Activated CD4-positive, CD25-positive, alpha-beta regulatory T cell (primary cell): ENCODE measurements around the gene PLA2G5.
"Not testable (repeated sequence)": the region's sequence is repeated elsewhere in the genome, so short reads cannot be mapped to it uniquely, and the experiment has no call there.

ENCODE experiments used
- DNase-seq, 4 experiments: peaks; one replicate each; lab custom pipeline; 2025; lab: John Stamatoyannopoulos, UW

PLA2G5 gene

GRCh38 chr1:20069874-20070273 is at the start of gene PLA2G5:
TSS of gene PLA2G5 (plus strand) at chr1:20070194. CDS start at chr1:20084831, 14,637 bp downstream.
- no peak for DNase-seq

- no peak for DNase-seq
Observed at GRCh38 chr1:20028125-20028524, 41.9 kb upstream of the PLA2G5 start.

GRCh38 chr1:20028726-20029125 is 41.3 kb upstream of the PLA2G5 start:
- DNase-seq: no peak

GRCh38 chr1:20029178-20029912 is 40.6 kb upstream of the PLA2G5 start:
- DNase-seq: no peak

- not testable (repeated sequence) for DNase-seq
Observed at GRCh38 chr1:20030436-20031151, 39.4 kb upstream of the PLA2G5 start.

GRCh38 chr1:20031161-20031560 is 38.8 kb upstream of the PLA2G5 start:
- no peak for DNase-seq

GRCh38 chr1:20031836-20032235 is 38.2 kb upstream of the PLA2G5 start:
- no peak for DNase-seq

GRCh38 chr1:20032425-20032824 is 37.6 kb upstream of the PLA2G5 start:
- DNase-seq: no peak

GRCh38 chr1:20033420-20033819 is 36.6 kb upstream of the PLA2G5 start:
- DNase-seq: no peak

GRCh38 chr1:20035114-20035513 is 34.9 kb upstream of the PLA2G5 start:
- no peak for DNase-seq

- no peak for DNase-seq
Observed at GRCh38 chr1:20037877-20038276, 32.1 kb upstream of the PLA2G5 start.

- DNase-seq: no peak
Observed at GRCh38 chr1:20047096-20047495, 22.9 kb upstream of the PLA2G5 start.

GRCh38 chr1:20048563-20048962 is 21.4 kb upstream of the PLA2G5 start:
- DNase-seq: no peak

GRCh38 chr1:20049056-20049798 is 20.8 kb upstream of the PLA2G5 start:
- DNase-seq: not testable (repeated sequence)

GRCh38 chr1:20051218-20051829 is 18.7 kb upstream of the PLA2G5 start:
- DNase-seq: no peak

GRCh38 chr1:20052386-20052785 is 17.6 kb upstream of the PLA2G5 start:
- no peak for DNase-seq

- DNase-seq: no peak
Observed at GRCh38 chr1:20057886-20058420, 12.0 kb upstream of the PLA2G5 start.

GRCh38 chr1:20058531-20058930 is 11.5 kb upstream of the PLA2G5 start:
- no peak for DNase-seq

GRCh38 chr1:20059847-20060246 is 10.1 kb upstream of the PLA2G5 start:
- DNase-seq: no peak

- DNase-seq: not testable (repeated sequence)
Observed at GRCh38 chr1:20060791-20061190, 9.2 kb upstream of the PLA2G5 start.

GRCh38 chr1:20061866-20062265 is 8.1 kb upstream of the PLA2G5 start:
- DNase-seq: no peak

GRCh38 chr1:20063861-20064292 is 6.1 kb upstream of the PLA2G5 start:
- DNase-seq: no peak
